Activated T-helper 1 cell treated with anti-CD3 and anti-CD28 coated beads, Interleukin-12 subunit alpha, Interleukin-12 subunit beta, Interleukin-2, Interleukin-4 antibody, amounts not matched to agents 30 ng/mL and 10 ng/mL and 1 ng/mL, durations not matched to agents 14 hours and 24 hours and 36 hours (primary cell): ENCODE results near the gene SKI. TPM values are rescaled to one million over a fixed set of nuclear protein-coding genes. Genes with fewer than 3 reads are reported as not detected.

Source experiments
- DNase-seq: peaks from one replicate; pipeline ENCODE4 v3.0.0; 2021; ENCODE audit warnings: low spot score
- H3K27ac Mint-ChIP-seq: one replicate; pipeline ENCODE4 v1.8.0; 2021; ENCODE audit warnings: mild to moderate bottlenecking, mixed read lengths
- H3K27me3 Mint-ChIP-seq: one replicate; pipeline ENCODE4 v1.8.0; 2022; ENCODE audit warnings: mild to moderate bottlenecking, moderate library complexity, mixed read lengths; ENCODE audit not compliant: insufficient read depth
- H3K36me3 Mint-ChIP-seq: one replicate; pipeline ENCODE4 v1.8.0; 2021; ENCODE audit warnings: low read depth, mixed read lengths
- H3K4me1 Mint-ChIP-seq: one replicate; pipeline ENCODE4 v1.8.0; 2021; ENCODE audit warnings: low read depth, mixed read lengths
- H3K4me3 Mint-ChIP-seq: one replicate; pipeline ENCODE4 v1.8.0; 2021; ENCODE audit warnings: mild to moderate bottlenecking, moderate library complexity, mixed read lengths
- H3K9me3 Mint-ChIP-seq: one replicate; pipeline ENCODE4 v1.8.0; 2021; ENCODE audit warnings: mixed read lengths
- intact Hi-C: fragments of 100-400 bp; cut with micrococcal nuclease; formaldehyde crosslinking; loops from one replicate; pipeline ENCODE4 v1.15.1; 2024
- total RNA-seq: library from RNA; stranded (reverse); gene quantifications from 2 replicates; pipeline ENCODE4 v1.2.3, GENCODE V29; 2022

SKI gene
- total RNA-seq, 1 donor from 2014 or later: 38.3 TPM

GRCh38 chr1:2278591-2279209 is 50.6 kb downstream of the SKI start:
- H3K36me3 Mint-ChIP-seq: peaks cover 2% of the 10 kb centered on the region

DNA sequence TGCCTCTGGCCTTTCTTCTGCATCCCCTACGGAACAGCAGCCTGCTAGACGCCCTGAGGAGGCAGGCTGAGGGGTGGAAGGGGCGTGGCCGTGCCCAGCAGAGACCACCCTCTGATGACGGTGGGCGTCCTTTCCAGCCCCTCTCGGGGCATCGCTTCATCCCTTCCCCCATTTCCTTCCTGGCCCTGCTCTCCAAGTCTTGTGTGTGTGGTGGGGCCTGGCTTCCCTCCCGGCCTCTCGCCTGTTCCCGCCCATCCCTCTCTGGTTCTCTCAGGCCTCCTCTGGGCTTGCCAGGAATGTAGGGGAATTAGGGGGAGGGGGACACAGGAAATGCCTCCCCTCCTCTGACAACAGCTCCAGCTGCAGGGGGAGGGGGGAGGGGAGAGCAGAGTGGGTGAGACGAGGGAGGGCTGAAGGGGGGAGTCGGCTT is 51.1 kb downstream of the SKI start:
- no peak overlapping the region for H3K4me3 Mint-ChIP-seq
- peaks cover 6% of the 10 kb centered on the region for H3K4me1 Mint-ChIP-seq
- no peaks in the 10 kb centered on the region for H3K27me3 Mint-ChIP-seq
- H3K36me3 Mint-ChIP-seq: peaks cover 2% of the 10 kb centered on the region
- H3K27ac Mint-ChIP-seq: no peak overlapping the region
- H3K9me3 Mint-ChIP-seq: no peaks in the 10 kb centered on the region
- intact Hi-C loops: no loop called here
- DNase-seq: no peak

More at GRCh38 chr1:2278591-2279209, 50.6 kb downstream of the SKI start:
- Mint-ChIP-seq H3K4me3 (no peak overlapping the region), H3K27ac (no peak overlapping the region), H3K27me3 (no peaks in the 10 kb centered on the region), H3K9me3 (no peaks in the 10 kb centered on the region), H3K4me1 (peaks cover 6% of the 10 kb centered on the region)
- intact Hi-C loops: no loop called here
- DNase-seq: no peak

DNA sequence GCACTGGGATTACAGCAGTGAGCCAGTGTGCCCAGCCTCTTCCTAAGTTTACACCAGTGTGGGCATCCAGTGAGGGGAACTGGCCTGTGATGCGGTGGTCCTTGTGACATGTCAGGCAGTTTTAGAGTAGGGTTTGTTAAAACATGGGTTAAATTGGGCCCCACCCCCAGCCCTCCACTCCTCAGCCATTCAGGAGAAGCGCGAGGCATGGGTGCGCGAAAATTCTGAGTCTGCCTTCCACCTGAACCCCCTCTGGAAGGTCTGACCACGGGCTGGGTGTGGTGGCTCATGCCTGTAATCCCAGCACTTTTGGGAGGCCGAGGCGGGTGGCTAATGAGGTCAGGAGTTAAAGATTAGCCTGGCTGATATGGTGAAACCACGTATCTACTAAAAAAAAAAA is 51.7 kb downstream of the SKI start:
- no peak overlapping the region for H3K4me3 Mint-ChIP-seq
- no peak for DNase-seq
- H3K27ac Mint-ChIP-seq: no peak overlapping the region
- peaks cover 6% of the 10 kb centered on the region for H3K4me1 Mint-ChIP-seq
- no peaks in the 10 kb centered on the region for H3K27me3 Mint-ChIP-seq
- intact Hi-C loops: no loop called here
- H3K36me3 Mint-ChIP-seq: peaks cover 2% of the 10 kb centered on the region
- H3K9me3 Mint-ChIP-seq: no peaks in the 10 kb centered on the region

- Mint-ChIP-seq H3K27me3 (no peaks in the 10 kb centered on the region), H3K9me3 (no peaks in the 10 kb centered on the region), H3K36me3 (peaks cover 2% of the 10 kb centered on the region), H3K4me1 (peaks cover 6% of the 10 kb centered on the region), H3K4me3 (no peak overlapping the region), H3K27ac (no peak overlapping the region)
- intact Hi-C loops: no loop called here
- DNase-seq: no peak
Measured at GRCh38 chr1:2282556-2283270, 54.6 kb downstream of the SKI start.

- no peak overlapping the region for H3K27ac Mint-ChIP-seq
- no peaks in the 10 kb centered on the region for H3K9me3 Mint-ChIP-seq
- DNase-seq: no peak
- intact Hi-C loops: no loop called here
- H3K4me3 Mint-ChIP-seq: no peak overlapping the region
- peaks cover 6% of the 10 kb centered on the region for H3K36me3 Mint-ChIP-seq
- H3K27me3 Mint-ChIP-seq: no peaks in the 10 kb centered on the region
- H3K4me1 Mint-ChIP-seq: peaks cover 11% of the 10 kb centered on the region
Measured at GRCh38 chr1:2283371-2283990, 55.4 kb downstream of the SKI start.

- Mint-ChIP-seq H3K4me1 (peaks cover 18% of the 10 kb centered on the region), H3K36me3 (peaks cover 6% of the 10 kb centered on the region), H3K27me3 (no peaks in the 10 kb centered on the region), H3K27ac (no peak overlapping the region), H3K4me3 (no peak overlapping the region), H3K9me3 (no peaks in the 10 kb centered on the region)
- intact Hi-C loops: no loop called here
- DNase-seq: no peak
Measured at GRCh38 chr1:2283991-2284895, 56.1 kb downstream of the SKI start.

- no peak for DNase-seq
- Mint-ChIP-seq H3K4me1 (peaks cover 25% of the 10 kb centered on the region), H3K27ac (no peak overlapping the region), H3K36me3 (peaks cover 6% of the 10 kb centered on the region), H3K9me3 (no peaks in the 10 kb centered on the region), H3K27me3 (no peaks in the 10 kb centered on the region), H3K4me3 (no peak overlapping the region)
- intact Hi-C loops: no loop called here
Measured at GRCh38 chr1:2284932-2285331, 56.8 kb downstream of the SKI start.

GRCh38 chr1:2286923-2287322 is 58.8 kb downstream of the SKI start:
- intact Hi-C loops: no loop called here
- DNase-seq: no peak
- peaks cover 6% of the 10 kb centered on the region for H3K36me3 Mint-ChIP-seq
- peak overlapping the region; percentile 65 for H3K27ac Mint-ChIP-seq
- H3K9me3 Mint-ChIP-seq: no peaks in the 10 kb centered on the region
- H3K4me3 Mint-ChIP-seq: peak overlapping the region; percentile 22
- peaks cover 43% of the 10 kb centered on the region for H3K4me1 Mint-ChIP-seq
- H3K27me3 Mint-ChIP-seq: no peaks in the 10 kb centered on the region

DNA sequence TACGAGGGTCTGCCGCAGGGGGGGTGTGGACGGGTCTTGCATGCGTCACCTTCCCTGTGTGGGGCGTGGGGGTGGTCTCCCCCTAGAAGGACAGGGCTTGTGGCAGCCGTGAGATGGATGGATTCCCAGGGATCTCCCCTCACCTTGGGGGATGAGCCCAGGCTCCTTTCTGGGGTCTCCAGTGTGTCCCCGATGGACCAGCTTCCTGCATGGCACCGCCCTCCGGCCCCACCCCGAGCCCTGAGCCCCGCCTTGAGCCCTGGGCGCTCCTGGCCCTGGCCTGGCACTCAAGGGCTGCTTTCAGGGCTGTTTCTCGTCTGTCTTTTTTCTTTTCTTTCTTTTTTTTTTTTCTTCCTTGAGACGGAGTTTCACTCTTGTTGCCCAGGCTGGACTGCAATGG is 59.5 kb downstream of the SKI start:
- Mint-ChIP-seq H3K27ac (no peak overlapping the region), H3K9me3 (no peaks in the 10 kb centered on the region), H3K27me3 (no peaks in the 10 kb centered on the region), H3K4me3 (no peak overlapping the region), H3K4me1 (peaks cover 48% of the 10 kb centered on the region), H3K36me3 (peaks cover 6% of the 10 kb centered on the region)
- intact Hi-C loops: no loop called here
- no peak for DNase-seq

- H3K4me3 Mint-ChIP-seq: peak overlapping the region; percentile 39
- intact Hi-C loops: no loop called here
- H3K9me3 Mint-ChIP-seq: no peaks in the 10 kb centered on the region
- peaks cover 50% of the 10 kb centered on the region for H3K4me1 Mint-ChIP-seq
- H3K27ac Mint-ChIP-seq: peak overlapping the region; percentile 71
- DNase-seq: no peak
- no peaks in the 10 kb centered on the region for H3K27me3 Mint-ChIP-seq
- H3K36me3 Mint-ChIP-seq: peaks cover 6% of the 10 kb centered on the region
Measured at GRCh38 chr1:2288311-2288710, 60.2 kb downstream of the SKI start.

DNA sequence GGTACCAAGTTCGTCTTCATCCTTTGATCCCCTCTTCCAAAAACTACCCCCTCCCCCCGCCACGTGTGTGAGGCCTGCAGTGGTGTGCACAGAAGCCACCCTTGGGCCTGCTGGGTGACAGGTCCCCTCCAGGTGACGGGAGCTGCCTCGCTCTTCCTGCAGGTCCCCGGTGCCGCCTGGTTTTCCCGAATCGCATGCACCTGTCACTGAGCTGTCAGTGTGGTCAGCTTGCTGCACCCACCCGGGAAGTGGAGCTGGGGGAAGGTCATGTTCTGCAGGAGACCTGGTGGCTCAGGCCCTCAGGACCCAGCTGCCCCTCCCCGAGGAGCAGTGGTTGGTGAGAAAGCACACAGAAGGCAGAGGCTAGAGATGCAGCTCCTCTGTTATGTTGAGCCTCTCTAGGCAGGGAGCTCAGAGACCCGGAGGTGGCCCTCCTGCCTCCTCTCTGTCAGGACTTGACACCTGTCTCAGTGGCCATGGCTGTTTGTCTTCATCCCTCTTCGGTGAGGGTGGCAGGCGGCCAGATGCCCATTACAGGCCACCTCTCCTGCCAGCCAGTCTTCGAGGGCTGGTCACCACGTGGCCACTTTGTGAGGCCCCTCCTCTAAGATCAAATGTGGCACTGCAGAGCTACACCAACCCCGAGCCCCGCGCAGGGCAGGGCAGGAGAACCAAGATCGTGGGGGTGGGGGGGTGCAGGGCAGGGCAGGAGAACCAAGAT is 60.9 kb downstream of the SKI start:
- peaks cover 6% of the 10 kb centered on the region for H3K36me3 Mint-ChIP-seq
- intact Hi-C loops: no loop called here
- H3K27ac Mint-ChIP-seq: no peak overlapping the region
- H3K4me1 Mint-ChIP-seq: peaks cover 54% of the 10 kb centered on the region
- no peaks in the 10 kb centered on the region for H3K9me3 Mint-ChIP-seq
- H3K27me3 Mint-ChIP-seq: no peaks in the 10 kb centered on the region
- DNase-seq: no peak
- no peak overlapping the region for H3K4me3 Mint-ChIP-seq

DNA sequence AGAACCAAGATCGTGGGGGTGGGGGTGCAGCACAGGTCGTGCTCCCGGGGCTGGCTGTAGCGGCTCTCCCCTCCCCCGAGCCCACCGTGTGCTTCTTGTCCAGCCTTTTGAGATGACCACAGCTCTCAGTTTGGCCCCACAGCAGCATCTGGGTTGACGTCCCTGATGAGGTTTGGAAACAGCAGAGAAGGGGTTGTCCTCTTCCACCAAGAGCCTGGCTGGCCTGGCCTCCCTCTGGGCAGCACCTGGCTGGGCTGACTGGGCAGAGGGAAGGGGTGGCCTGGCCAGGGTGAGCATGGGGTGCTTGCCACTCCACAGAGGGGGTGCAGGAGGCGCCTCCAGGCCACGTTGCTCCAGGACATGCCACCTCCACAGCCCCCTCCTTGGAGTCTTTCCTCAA is 61.5 kb downstream of the SKI start:
- DNase-seq: no peak
- H3K36me3 Mint-ChIP-seq: peaks cover 6% of the 10 kb centered on the region
- H3K4me1 Mint-ChIP-seq: peaks cover 54% of the 10 kb centered on the region
- no peaks in the 10 kb centered on the region for H3K27me3 Mint-ChIP-seq
- H3K4me3 Mint-ChIP-seq: peak overlapping the region; percentile 78
- intact Hi-C loops: loop anchor here (1.0 to 10.0 kb wide), 6 partner anchors 11 to 235 kb away; partner anchors contain the start of gene PANK4
- peak overlapping the region; percentile 88 for H3K27ac Mint-ChIP-seq
- no peaks in the 10 kb centered on the region for H3K9me3 Mint-ChIP-seq
